Cardiac muscle cell (in vitro differentiated cells and primary cell): ENCODE measurements around the gene BRI3. TPM values are rescaled to one million over a fixed set of nuclear protein-coding genes. Genes with fewer than 3 reads are reported as not detected.

ENCODE experiments used
- DNase-seq, 2 donors: peaks; one replicate each; pipeline versions ENCODE4 v3.0.0 to v3.0.0-alpha.2; 2010 to 2017; ENCODE audit warnings: low read depth in 1 of 2, low spot score in 1 of 2
- H3K27ac ChIP-seq: fragments of 200-600 bp; sonication (generic); 2 replicates; pipeline ENCODE4 v1.5.1; 2016
- H3K27me3 ChIP-seq: fragments of 200-600 bp; sonication (generic); 2 replicates; pipeline ENCODE4 v1.6.0; 2016; ENCODE audit warnings: control low read depth
- H3K36me3 ChIP-seq: fragments of 200-600 bp; sonication (generic); 2 replicates; pipeline ENCODE4 v1.5.1; 2016; ENCODE audit warnings: control low read depth
- H3K4me1 ChIP-seq: fragments of 200-600 bp; sonication (generic); 2 replicates; pipeline ENCODE4 v1.8.1; 2017; ENCODE audit warnings: low read depth, mild to moderate bottlenecking, mixed run types
- H3K4me3 ChIP-seq: fragments of 200-600 bp; sonication (generic); 2 replicates; pipeline ENCODE4 v1.5.1; 2016; ENCODE audit warnings: mild to moderate bottlenecking
- H3K9me3 ChIP-seq: fragments of 200-600 bp; sonication (generic); 2 replicates; pipeline ENCODE4 v1.5.1; 2017; ENCODE audit warnings: low read depth, mild to moderate bottlenecking, control low read depth
- polyA plus RNA-seq: library from polyadenylated mRNA; unstranded; fragments of >200 nt; fragmentation: Nextera tagmentation; extraction: Ambion mirVana; gene quantifications from 2 replicates; pipeline ENCODE4 v1.2.1, GENCODE V29; 2016
- total RNA-seq: library from RNA; depleted of rRNA; stranded (reverse); fragments of >200 nt; gene quantifications from 2 replicates; pipeline ENCODE4 v1.2.3, GENCODE V29; 2016
- TF ChIP-seq, protein P1 (sequence below): IDR thresholded peaks from 2 replicates; pipeline ENCODE4 v1.5.1; 2012; ENCODE audit warnings: low read depth, mild to moderate bottlenecking, low read length

The BRI3 gene
- total and polyA plus RNA-seq, 2 experiments from 2014 or later: 23.0 to 50.8 TPM

GRCh38 chr7:98301693-98302470 lies 20.4 kb downstream of the BRI3 start:
- no peak overlapping the region for H3K4me3 ChIP-seq
- H3K36me3 ChIP-seq: no peaks in the 10 kb centered on the region
- H3K9me3 ChIP-seq: no peaks in the 10 kb centered on the region
- H3K4me1 ChIP-seq: peaks cover 43% of the 10 kb centered on the region
- no peak for DNase-seq
- H3K27me3 ChIP-seq: no peaks in the 10 kb centered on the region
- peak overlapping the region; percentile 67 for H3K27ac ChIP-seq
- TF ChIP-seq, protein P1, sequence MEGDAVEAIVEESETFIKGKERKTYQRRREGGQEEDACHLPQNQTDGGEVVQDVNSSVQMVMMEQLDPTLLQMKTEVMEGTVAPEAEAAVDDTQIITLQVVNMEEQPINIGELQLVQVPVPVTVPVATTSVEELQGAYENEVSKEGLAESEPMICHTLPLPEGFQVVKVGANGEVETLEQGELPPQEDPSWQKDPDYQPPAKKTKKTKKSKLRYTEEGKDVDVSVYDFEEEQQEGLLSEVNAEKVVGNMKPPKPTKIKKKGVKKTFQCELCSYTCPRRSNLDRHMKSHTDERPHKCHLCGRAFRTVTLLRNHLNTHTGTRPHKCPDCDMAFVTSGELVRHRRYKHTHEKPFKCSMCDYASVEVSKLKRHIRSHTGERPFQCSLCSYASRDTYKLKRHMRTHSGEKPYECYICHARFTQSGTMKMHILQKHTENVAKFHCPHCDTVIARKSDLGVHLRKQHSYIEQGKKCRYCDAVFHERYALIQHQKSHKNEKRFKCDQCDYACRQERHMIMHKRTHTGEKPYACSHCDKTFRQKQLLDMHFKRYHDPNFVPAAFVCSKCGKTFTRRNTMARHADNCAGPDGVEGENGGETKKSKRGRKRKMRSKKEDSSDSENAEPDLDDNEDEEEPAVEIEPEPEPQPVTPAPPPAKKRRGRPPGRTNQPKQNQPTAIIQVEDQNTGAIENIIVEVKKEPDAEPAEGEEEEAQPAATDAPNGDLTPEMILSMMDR: no peak

DNA sequence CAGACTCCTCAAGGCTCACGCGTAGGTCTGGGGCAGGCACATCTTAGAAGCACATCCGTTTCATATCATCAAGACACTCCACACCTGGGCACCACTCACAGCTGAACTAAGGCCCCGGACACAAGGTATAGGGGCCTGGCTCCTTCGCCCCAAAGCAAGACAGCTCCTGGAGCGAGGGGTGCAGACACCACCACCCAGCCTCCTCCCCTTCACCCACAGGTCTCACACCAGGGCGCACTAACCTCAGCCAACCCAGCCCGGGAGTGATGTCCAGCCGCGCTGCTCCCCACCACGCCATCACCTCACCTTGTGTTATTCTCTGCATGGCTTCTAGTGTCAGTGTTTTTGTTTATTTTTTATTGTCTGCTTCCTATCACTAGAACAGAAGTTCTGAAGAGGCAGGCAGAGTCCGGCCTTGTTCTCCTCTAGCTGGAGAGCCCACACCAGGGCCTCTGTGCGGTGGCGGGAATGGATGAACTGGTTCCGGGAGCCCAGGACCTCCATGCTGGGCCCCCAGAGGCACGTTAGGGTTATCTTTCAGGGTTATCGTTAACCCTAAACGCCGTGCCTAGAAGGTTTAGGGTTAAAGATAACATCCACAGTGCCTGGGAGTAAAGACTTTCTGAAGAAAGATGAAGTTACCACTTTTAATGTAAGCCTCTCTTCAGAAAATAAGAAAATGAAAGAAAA lies 21.8 kb downstream of the BRI3 start:
- H3K9me3 ChIP-seq: no peaks in the 10 kb centered on the region

GRCh38 chr7:98303906-98304305 lies 22.4 kb downstream of the BRI3 start:
- Histone ChIP-seq H3K36me3 (no peaks in the 10 kb centered on the region), H3K9me3 (no peaks in the 10 kb centered on the region), H3K4me1 (peaks cover 43% of the 10 kb centered on the region), H3K4me3 (no peak overlapping the region), H3K27ac (peak overlapping the region; percentile 8), H3K27me3 (no peaks in the 10 kb centered on the region)
- DNase-seq: no peak
- TF ChIP-seq, protein P1: no peak

More for the DNA sequence above, 21.8 kb downstream of the BRI3 start:
- H3K27me3 ChIP-seq: no peaks in the 10 kb centered on the region
- no peaks in the 10 kb centered on the region for H3K36me3 ChIP-seq
- TF ChIP-seq, protein P1: no peak
- H3K27ac ChIP-seq: peak overlapping the region; percentile 67
- H3K4me3 ChIP-seq: no peak overlapping the region
- no peak for DNase-seq
- H3K4me1 ChIP-seq: peaks cover 43% of the 10 kb centered on the region

DNA sequence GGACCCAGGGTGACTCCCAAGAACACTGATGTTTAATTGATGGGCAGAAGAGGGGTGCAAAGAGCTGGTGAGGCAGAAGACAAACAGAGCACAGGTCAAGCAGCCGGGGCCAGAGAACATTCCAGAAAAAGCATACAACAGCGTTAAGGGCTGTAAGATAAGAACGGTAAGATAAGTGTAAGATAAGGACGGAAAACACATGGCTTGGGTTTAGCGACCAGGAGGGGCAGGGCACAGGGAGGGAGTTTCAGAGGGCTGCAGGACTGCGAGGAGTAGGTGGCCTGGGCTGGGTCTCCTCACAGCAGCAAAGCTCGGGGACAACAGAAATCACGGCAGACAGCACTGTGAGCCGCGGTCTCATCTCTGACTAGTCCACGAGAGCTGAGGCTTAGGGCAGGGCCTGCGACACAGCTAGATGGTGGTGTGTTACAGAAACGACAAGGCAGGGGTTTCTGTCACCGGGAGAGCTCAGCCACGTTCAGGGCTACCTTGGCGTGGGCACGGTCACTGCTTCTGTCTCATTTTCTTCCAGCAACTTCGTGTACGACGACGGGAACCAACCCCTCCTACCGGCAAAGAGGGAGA lies 24.6 kb downstream of the BRI3 start:
- TF ChIP-seq, protein P1: peak; percentile 6
- peak overlapping the region; percentile 46 for H3K27ac ChIP-seq
- peaks cover 33% of the 10 kb centered on the region for H3K4me1 ChIP-seq
- H3K9me3 ChIP-seq: no peaks in the 10 kb centered on the region
- peak in 1 of 2 donors; percentile 30 for DNase-seq
- H3K4me3 ChIP-seq: no peak overlapping the region
- H3K36me3 ChIP-seq: no peaks in the 10 kb centered on the region
- H3K27me3 ChIP-seq: no peaks in the 10 kb centered on the region

DNA sequence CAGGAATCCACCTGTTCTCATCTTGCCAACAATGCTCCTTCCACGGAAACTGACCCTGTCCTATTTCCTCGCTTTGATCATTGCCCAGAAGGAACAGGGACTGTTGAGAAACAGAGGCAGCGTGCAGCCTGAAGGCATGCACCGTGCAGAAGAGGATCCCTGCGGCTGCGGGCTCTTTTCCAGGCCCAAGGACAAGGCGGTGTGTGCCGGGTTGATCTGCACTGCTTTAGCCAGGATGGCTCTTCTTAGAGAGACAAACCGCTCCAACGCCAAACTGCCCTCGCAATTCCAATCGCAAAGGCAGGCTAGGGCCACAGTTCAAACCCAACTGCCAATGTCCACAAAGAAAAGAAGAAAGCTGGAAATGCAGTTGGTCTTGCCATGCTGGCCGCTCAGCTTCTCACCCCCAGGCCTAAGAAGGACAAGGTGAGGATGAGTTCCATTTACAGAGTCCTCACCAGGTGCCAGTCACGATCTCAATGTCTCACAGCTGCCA lies 26.5 kb downstream of the BRI3 start:
- Histone ChIP-seq H3K27me3 (no peaks in the 10 kb centered on the region), H3K4me3 (no peak overlapping the region), H3K27ac (no peak overlapping the region), H3K36me3 (no peaks in the 10 kb centered on the region), H3K9me3 (no peaks in the 10 kb centered on the region), H3K4me1 (peaks cover 29% of the 10 kb centered on the region)
- TF ChIP-seq, protein P1: no peak
- no peak for DNase-seq
